ENCODE results near the gene TBX1. TPM values are rescaled to one million over a fixed set of nuclear protein-coding genes. Genes with fewer than 3 reads are reported as not detected.

TBX1 gene
- total RNA-seq, 2 experiments from 2014 or later: not detected

DNA sequence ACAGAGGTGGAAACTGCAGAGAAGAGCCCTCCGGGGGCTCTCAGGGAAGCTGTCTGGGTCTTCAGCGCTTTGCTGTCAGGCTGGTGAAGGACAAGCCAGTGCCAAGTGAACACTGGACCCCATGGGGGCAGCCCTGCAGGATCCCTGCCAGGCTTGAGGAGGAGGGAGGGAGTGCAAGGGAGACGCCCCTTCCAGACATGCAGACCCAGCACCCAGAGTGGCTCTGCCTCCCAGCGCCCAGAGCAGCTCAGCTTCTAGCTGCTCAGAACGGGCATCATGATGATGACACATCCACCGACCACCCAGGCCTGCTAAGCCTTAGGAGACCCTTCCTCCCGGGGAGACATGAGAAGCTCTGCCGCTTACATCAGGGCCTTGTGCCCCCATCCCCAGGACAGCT is 39.7 kb downstream of the TBX1 start:
- Mint-ChIP-seq H3K4me1 (peaks cover 6% of the 10 kb centered on the region), H3K27me3 (no peaks in the 10 kb centered on the region), H3K36me3 (ENCODE audit: low read depth) (peaks cover 6% of the 10 kb centered on the region), H3K4me3 (no peak overlapping the region), H3K27ac (no peak overlapping the region), H3K9me3 (ENCODE audit: low read depth) (no peaks in the 10 kb centered on the region)
- DNase-seq: no peak
- ChIA-PET CTCF (no interaction called here), POLR2A (no interaction called here)
- no peak for ATAC-seq
- intact Hi-C loops (cut with DNase I, micrococcal nuclease): no loop called here

- Mint-ChIP-seq H3K36me3 (ENCODE audit: low read depth) (peaks cover 6% of the 10 kb centered on the region), H3K4me1 (peaks cover under 1% of the 10 kb centered on the region), H3K27me3 (no peaks in the 10 kb centered on the region), H3K27ac (no peak overlapping the region), H3K9me3 (ENCODE audit: low read depth) (no peaks in the 10 kb centered on the region), H3K4me3 (no peak overlapping the region)
- DNase-seq: no peak
- intact Hi-C loops (cut with DNase I, micrococcal nuclease): no loop called here
- ATAC-seq: no peak
- ChIA-PET CTCF (no interaction called here), POLR2A (no interaction called here)
These were observed 40.2 kb downstream of the TBX1 start for GRCh38 chr22:19800761-19801244.

DNA sequence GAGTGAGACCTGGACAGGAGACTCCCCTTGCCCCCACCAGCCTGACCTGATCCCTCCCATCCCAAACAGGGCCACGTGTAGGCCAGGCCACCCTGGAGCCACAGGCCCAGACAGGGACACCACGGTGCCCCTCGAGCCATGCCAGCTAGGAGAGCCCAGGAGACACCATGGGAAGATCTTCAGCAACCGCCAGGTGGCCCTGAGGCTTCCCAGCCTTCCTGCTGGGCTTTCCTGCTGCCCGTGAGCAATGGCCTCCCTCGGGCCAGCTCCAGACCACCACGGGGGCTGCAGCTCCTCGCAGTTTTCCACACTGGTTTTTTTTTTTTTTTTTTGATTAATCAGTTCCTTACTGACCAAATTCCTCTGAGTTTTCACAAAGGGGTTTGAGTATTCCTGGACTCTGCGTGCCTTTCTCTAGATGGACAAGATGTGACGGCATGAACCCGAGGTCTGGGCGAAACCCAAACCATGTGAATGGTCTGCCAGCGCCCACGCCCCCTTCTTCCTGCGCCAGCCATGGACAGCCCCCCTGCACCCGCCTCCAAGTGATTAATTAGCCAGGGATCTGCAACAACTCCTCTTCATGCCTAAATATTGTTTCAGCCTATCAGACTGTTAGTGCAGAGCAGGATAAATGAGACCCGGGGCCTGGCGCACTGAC is 40.9 kb downstream of the TBX1 start:
- DNase-seq (no peak), ATAC-seq (no peak)
- peaks cover 6% of the 10 kb centered on the region for H3K36me3 Mint-ChIP-seq (ENCODE audit: low read depth)
- intact Hi-C loops (cut with DNase I, micrococcal nuclease): no loop called here
- CTCF ChIA-PET: interaction anchor here (1.0 kb wide), 1 partner anchor 72 kb away, joined by 3 read pairs; no protein-coding TSS in a partner anchor
- no peaks in the 10 kb centered on the region for H3K4me1 Mint-ChIP-seq
- POLR2A ChIA-PET: no interaction called here
- no peak overlapping the region for H3K27ac Mint-ChIP-seq
- H3K9me3 Mint-ChIP-seq (ENCODE audit: low read depth): no peaks in the 10 kb centered on the region
- H3K27me3 Mint-ChIP-seq: no peaks in the 10 kb centered on the region
- no peak overlapping the region for H3K4me3 Mint-ChIP-seq

DNA sequence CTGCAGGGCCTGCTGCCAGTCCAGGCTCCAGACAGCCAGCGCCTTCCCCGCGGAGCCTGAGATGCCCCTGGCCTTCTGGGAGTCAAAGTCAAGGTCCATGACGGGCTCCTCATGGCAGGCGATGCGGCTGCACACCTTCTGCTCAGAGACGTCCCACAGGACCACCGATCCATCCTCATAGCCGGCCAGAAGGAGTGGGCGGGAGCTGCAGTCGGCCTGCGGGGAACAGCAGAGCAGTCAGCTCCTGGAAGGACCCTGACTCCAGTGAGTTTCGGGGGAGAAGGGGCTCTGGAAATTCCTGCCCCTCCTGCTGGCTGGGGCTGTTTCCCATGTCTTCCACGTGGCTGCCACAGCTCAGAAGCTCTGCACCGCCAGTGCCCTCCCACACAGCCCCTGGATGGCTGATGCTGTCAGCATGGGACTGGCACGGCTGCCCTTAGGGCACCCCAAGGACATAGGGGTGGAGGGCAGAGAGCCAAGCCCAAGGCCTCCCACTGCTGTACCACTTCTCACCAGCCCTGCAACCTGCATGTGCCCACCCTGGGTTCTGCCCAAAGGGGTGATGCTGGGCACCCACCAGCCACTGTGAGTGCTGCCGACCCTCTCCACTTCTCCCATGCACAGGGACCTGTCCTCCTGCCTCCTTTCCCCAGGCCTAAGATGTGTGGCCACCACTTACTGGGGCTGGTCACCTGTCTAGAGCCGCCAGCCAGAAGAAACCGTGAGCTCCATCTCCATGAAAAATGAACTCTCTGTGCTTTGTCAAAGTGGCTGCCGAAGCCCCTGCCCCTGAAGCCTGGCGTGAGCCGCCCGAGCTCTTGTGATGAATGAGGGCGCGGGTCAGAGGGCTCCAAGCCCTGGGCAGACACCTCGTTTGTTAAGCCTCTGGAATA is 41.7 kb downstream of the TBX1 start:
- ChIA-PET POLR2A (no interaction called here), CTCF (interaction anchor here (1.0 kb wide), 1 partner anchor 73 kb away, joined by 3 read pairs; no protein-coding TSS in a partner anchor)
- ATAC-seq (no peak), DNase-seq (no peak)
- intact Hi-C loops (cut with DNase I, micrococcal nuclease): no loop called here
- no peaks in the 10 kb centered on the region for H3K4me1 Mint-ChIP-seq
- H3K4me3 Mint-ChIP-seq: no peak overlapping the region
- peaks cover 9% of the 10 kb centered on the region for H3K36me3 Mint-ChIP-seq (ENCODE audit: low read depth)
- no peaks in the 10 kb centered on the region for H3K27me3 Mint-ChIP-seq
- no peak overlapping the region for H3K27ac Mint-ChIP-seq
- no peaks in the 10 kb centered on the region for H3K9me3 Mint-ChIP-seq (ENCODE audit: low read depth)

DNA sequence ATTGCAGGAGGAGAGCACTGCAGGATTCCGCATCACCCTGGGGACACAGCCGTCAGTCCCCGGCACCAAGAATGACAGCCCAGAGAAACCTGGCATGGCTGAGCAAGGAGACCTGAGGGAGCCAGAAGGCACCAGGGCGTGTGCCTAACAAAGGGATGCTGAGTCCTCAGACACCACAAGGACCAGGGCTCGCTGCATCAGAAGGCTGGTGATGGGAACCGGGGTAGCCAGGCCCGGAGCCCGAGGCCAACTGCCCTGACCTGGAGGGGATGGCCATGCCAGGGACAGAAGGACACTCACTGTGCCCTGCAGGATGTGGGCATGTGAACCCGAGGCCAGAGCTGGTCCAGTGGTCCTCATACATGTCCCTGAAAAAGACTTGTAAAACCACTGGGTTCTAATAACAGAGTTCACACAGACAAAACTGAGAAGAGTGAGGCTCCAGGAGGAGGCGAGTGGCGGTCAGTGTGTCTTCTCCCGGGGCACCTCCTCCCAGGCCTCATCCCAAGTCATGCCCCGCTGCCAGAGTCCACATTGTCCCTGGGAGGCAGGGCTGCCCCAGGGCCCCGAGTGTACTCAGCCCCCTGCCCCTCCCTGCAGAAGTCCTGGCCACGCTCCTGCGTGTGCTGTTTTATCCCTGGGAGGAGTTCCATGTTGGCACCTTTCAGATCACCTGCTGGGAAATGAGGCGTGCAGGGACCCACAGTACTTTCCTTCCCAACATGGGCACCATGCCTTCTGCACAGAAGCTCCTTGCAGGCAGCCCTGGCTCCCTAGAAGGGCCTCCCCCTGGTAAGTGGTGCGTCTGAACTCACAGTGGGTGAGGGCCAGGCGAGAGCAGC is 42.5 kb downstream of the TBX1 start:
- Mint-ChIP-seq H3K4me3 (no peak overlapping the region), H3K27me3 (no peaks in the 10 kb centered on the region), H3K36me3 (ENCODE audit: low read depth) (peaks cover 9% of the 10 kb centered on the region), H3K9me3 (ENCODE audit: low read depth) (no peaks in the 10 kb centered on the region), H3K4me1 (no peaks in the 10 kb centered on the region), H3K27ac (no peak overlapping the region)
- ATAC-seq (no peak), DNase-seq (no peak)
- CTCF ChIA-PET: interaction anchor here (1.0 kb wide), 1 partner anchor 14 kb away, joined by 4 read pairs; no protein-coding TSS in a partner anchor
- POLR2A ChIA-PET: no interaction called here
- intact Hi-C loops (cut with DNase I, micrococcal nuclease): no loop called here

DNA sequence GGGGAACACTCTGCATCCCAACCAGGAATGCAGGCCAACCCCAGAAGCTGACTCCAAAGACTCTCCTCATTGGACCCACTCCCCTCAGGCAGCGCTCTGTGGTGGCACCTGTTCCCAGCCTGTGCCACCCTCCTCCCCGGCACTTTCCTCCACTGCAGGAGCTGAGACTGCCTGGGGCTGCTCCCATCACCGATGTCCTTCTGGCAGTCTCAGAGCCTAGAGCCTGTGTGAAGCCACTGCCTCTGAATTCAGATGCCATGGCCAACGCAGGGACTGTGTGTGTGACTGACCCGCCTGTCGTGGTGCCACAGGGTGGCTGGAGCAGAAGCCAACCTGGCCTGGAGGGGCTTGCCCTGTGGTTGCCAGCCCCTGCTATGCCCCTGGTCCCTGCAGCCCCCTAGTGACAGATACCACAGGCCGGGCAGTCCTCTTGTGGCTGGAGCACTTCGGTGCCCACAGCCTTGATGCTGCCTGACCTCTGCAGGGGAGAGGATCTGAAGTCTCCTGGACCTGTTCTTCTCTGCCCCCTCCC is 43.2 kb downstream of the TBX1 start:
- H3K4me3 Mint-ChIP-seq: no peak overlapping the region
- no peaks in the 10 kb centered on the region for H3K27me3 Mint-ChIP-seq
- H3K4me1 Mint-ChIP-seq: no peaks in the 10 kb centered on the region
- DNase-seq (no peak), ATAC-seq (no peak)
- H3K9me3 Mint-ChIP-seq (ENCODE audit: low read depth): no peaks in the 10 kb centered on the region
- H3K36me3 Mint-ChIP-seq (ENCODE audit: low read depth): peaks cover 9% of the 10 kb centered on the region
- ChIA-PET POLR2A (no interaction called here), CTCF (interaction anchor here (1.0 kb wide), 1 partner anchor 14 kb away, joined by 4 read pairs; no protein-coding TSS in a partner anchor)
- intact Hi-C loops (cut with DNase I, micrococcal nuclease): no loop called here
- H3K27ac Mint-ChIP-seq: no peak overlapping the region

- CTCF ChIA-PET: no interaction called here
- Mint-ChIP-seq H3K27me3 (no peaks in the 10 kb centered on the region), H3K27ac (no peak overlapping the region), H3K4me3 (no peak overlapping the region), H3K36me3 (ENCODE audit: low read depth) (peaks cover 6% of the 10 kb centered on the region), H3K9me3 (ENCODE audit: low read depth) (no peaks in the 10 kb centered on the region), H3K4me1 (no peaks in the 10 kb centered on the region)
- DNase-seq: no peak
- POLR2A ChIA-PET: no interaction called here
- ATAC-seq: no peak
- intact Hi-C loops (cut with DNase I, micrococcal nuclease): no loop called here
These were observed 45.2 kb downstream of the TBX1 start for GRCh38 chr22:19805821-19806212.

DNA sequence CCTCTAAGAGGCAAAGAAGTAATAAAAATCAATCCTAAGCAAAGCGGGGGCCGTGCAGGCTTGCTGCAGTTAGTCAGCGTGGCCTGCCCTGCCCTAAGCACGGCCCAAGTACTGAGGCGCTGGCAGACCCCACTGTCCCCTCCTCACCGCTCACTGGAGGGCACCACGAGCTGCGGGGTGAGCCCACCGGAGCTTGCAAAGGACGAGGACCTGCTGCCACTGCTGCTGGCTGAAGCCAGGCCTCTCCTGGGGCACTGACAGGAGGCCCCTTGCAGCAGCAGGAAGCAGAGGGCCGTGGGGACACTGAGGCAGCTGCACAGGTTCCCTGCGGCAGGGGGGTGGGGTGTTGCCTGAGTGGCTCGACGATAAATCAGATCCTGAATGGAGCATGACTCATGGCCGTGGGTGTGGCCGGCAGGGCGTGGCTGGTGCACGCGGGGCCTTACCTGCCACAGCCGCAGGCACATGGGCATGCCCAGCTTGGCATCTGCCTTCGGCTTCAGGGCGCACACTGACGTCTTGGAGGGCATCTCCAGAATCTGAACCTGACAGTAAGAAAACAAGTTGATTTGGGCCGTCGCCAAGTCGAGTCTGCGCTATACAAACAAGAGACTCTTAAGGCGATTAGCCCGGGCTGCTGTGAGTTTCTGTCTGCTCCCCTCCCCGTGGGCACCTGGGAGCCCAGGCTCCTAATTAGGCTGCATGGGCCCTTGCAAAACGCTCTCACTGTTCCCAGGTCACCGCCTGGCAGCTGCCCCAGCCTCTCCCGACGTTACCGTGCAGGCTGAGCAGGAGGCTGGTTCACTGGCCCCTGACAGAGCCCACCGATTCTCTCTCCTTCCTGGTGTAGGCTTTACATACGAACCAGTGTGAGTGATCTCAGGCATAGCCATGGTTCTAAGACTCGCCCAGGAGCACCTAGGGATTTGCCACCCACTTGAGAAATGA is 45.9 kb downstream of the TBX1 start:
- intact Hi-C loops (cut with DNase I, micrococcal nuclease): no loop called here
- peaks cover 9% of the 10 kb centered on the region for H3K36me3 Mint-ChIP-seq (ENCODE audit: low read depth)
- no peak overlapping the region for H3K27ac Mint-ChIP-seq
- CTCF ChIA-PET: interaction anchor here (0.6 to 1.3 kb wide), 3 partner anchors 15 to 294 kb away, joined by 3 read pairs; no protein-coding TSS in a partner anchor
- no peak overlapping the region for H3K4me3 Mint-ChIP-seq
- DNase-seq (peak; percentile 14), ATAC-seq (no peak)
- H3K9me3 Mint-ChIP-seq (ENCODE audit: low read depth): no peaks in the 10 kb centered on the region
- POLR2A ChIA-PET: no interaction called here
- H3K27me3 Mint-ChIP-seq: no peaks in the 10 kb centered on the region
- H3K4me1 Mint-ChIP-seq: no peaks in the 10 kb centered on the region

DNA sequence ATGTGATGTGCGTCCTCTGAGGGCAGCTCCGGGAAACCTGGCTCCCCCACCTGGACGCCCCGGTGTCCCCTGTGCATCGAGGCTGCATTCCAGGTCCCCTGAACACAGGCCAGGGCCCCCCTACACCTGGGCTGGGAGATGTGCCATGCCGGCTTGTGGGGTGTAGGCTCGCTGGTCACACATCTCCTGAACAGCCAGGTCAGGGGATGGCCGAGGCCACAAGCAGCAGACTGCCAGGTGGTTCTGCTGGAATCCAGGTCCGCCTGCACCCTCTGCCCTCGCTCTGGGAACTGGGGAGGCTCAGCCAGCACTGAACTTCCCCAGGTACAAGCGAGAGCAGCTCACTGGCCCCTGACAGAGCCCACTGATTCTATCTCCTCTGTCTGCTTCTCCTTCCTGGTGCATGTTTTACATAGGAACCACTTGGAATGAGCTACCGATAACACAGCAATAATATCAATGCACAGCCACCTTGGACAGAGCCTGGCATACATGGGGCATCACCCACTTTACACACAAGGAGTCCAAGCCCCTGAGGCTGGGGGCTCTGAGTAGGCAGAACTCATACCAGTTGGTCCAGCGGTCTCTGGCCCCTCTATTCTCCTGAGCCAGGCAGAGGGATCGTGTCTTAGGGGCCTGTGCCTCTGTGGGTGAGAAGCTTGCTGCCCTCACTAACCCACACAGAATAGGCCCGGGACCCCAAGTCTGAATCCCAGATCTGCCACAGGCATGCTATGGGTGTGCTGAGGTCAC is 46.8 kb downstream of the TBX1 start:
- no peak overlapping the region for H3K27ac Mint-ChIP-seq
- intact Hi-C loops (cut with DNase I, micrococcal nuclease): no loop called here
- CTCF ChIA-PET: interaction anchor here (0.6 to 1.3 kb wide), 3 partner anchors 15 to 294 kb away, joined by 3 read pairs; no protein-coding TSS in a partner anchor
- no peak overlapping the region for H3K4me3 Mint-ChIP-seq
- POLR2A ChIA-PET: no interaction called here
- H3K9me3 Mint-ChIP-seq (ENCODE audit: low read depth): no peaks in the 10 kb centered on the region
- H3K4me1 Mint-ChIP-seq: no peaks in the 10 kb centered on the region
- H3K36me3 Mint-ChIP-seq (ENCODE audit: low read depth): peaks cover 9% of the 10 kb centered on the region
- ATAC-seq (no peak), DNase-seq (no peak)
- H3K27me3 Mint-ChIP-seq: no peaks in the 10 kb centered on the region

Measured in activated CD4-positive, alpha-beta T cell treated with anti-CD3 and anti-CD28 coated beads for 36 hours (primary cell).